Activated CD8-positive, alpha-beta memory T cell treated with anti-CD3 and anti-CD28 coated beads for 24 hours (primary cell): ENCODE data around the gene BNIP3.
"Not testable (repeated sequence)": the region's sequence is repeated elsewhere in the genome, so short reads cannot be mapped to it uniquely, and the experiment has no call there.

ENCODE experiments used
- DNase-seq: peaks from one replicate; pipeline ENCODE4 v3.0.0-alpha.2; 2020

The BNIP3 gene

GRCh38 chr10:131928248-131929095, 53.3 kb downstream of the BNIP3 start:
- peak; percentile 74 for DNase-seq

GRCh38 chr10:131926743-131927595, 54.8 kb downstream of the BNIP3 start:
- no peak for DNase-seq

- no peak for DNase-seq
Measured at GRCh38 chr10:131926253-131926652, 55.5 kb downstream of the BNIP3 start.

GRCh38 chr10:131925716-131926115, 56.0 kb downstream of the BNIP3 start:
- no peak for DNase-seq

- no peak for DNase-seq
Measured at GRCh38 chr10:131925011-131925649, 56.6 kb downstream of the BNIP3 start.

GRCh38 chr10:131923038-131923756, 58.5 kb downstream of the BNIP3 start:
- DNase-seq = no peak

GRCh38 chr10:131921184-131921583, 60.5 kb downstream of the BNIP3 start:
- no peak for DNase-seq

GRCh38 chr10:131920693-131921092, 61.0 kb downstream of the BNIP3 start:
- no peak for DNase-seq

- DNase-seq = no peak
Measured at GRCh38 chr10:131920151-131920550, 61.6 kb downstream of the BNIP3 start.

GRCh38 chr10:131919461-131919860, 62.3 kb downstream of the BNIP3 start:
- DNase-seq = not testable (repeated sequence)
